Fibroblast of the aortic adventitia (primary cell): ENCODE data around the gene MYBPC1. TPM values are rescaled to one million over a fixed set of nuclear protein-coding genes. Genes with fewer than 3 reads are reported as not detected.

Experiments used
- DNase-seq: peaks from one replicate; pipeline ENCODE4 v3.0.0-alpha.2; 2010; ENCODE audit warnings: low read depth
- H3K4me3 ChIP-seq: 2 replicates; pipeline ENCODE4 v1.5.1; 2011; ENCODE audit warnings: low read depth, mild to moderate bottlenecking, control low read depth, low read length, moderate library complexity
- CTCF ChIP-seq: IDR thresholded peaks from 2 replicates; pipeline ENCODE4 v1.5.1; 2011; ENCODE audit warnings: mild to moderate bottlenecking, low read length, control low read depth, inconsistent platforms; ENCODE audit not compliant: insufficient read depth
- total RNA-seq: library from RNA; depleted of rRNA; stranded (reverse); fragments of >200 nt; gene quantifications from 2 replicates; pipeline ENCODE4 v1.2.3, GENCODE V29; 2012; ENCODE audit warnings: low replicate concordance

MYBPC1 gene
- total RNA-seq, 1 donor = not detected

- H3K4me3 ChIP-seq = peak within 1 kb of the TSS; percentile 93
- DNase-seq = no peak
- TF ChIP-seq CTCF = no peak
These were observed 102.6 kb downstream of the MYBPC1 start, which contains the start of gene CHPT1 for GRCh38 chr12:101697197-101697929. Gene CHPT1 (plus strand): TSS chr12:101697640. CDS start chr12:101697862, 222 bp downstream.

- peak overlapping the region; percentile 93 for H3K4me3 ChIP-seq
- no peak for TF ChIP-seq CTCF
- DNase-seq = peak; percentile 32
These were observed 103.4 kb downstream of the MYBPC1 start for GRCh38 chr12:101697930-101698799.

GRCh38 chr12:101698800-101699347, 104.1 kb downstream of the MYBPC1 start:
- DNase-seq = peak; percentile 25
- peak; percentile 35 for TF ChIP-seq CTCF
- H3K4me3 ChIP-seq = peak overlapping the region; percentile 93

- no peak overlapping the region for H3K4me3 ChIP-seq
- TF ChIP-seq CTCF = no peak
- no peak for DNase-seq
These were observed 105.6 kb downstream of the MYBPC1 start for GRCh38 chr12:101700299-101700820.

GRCh38 chr12:101703487-101703886, 108.7 kb downstream of the MYBPC1 start:
- TF ChIP-seq CTCF = no peak
- no peak for DNase-seq
- no peak overlapping the region for H3K4me3 ChIP-seq

GRCh38 chr12:101706403-101706802, 111.6 kb downstream of the MYBPC1 start:
- H3K4me3 ChIP-seq = no peak overlapping the region
- no peak for DNase-seq
- no peak for TF ChIP-seq CTCF
